ENCODE data around the gene B4GALT1.

DNA sequence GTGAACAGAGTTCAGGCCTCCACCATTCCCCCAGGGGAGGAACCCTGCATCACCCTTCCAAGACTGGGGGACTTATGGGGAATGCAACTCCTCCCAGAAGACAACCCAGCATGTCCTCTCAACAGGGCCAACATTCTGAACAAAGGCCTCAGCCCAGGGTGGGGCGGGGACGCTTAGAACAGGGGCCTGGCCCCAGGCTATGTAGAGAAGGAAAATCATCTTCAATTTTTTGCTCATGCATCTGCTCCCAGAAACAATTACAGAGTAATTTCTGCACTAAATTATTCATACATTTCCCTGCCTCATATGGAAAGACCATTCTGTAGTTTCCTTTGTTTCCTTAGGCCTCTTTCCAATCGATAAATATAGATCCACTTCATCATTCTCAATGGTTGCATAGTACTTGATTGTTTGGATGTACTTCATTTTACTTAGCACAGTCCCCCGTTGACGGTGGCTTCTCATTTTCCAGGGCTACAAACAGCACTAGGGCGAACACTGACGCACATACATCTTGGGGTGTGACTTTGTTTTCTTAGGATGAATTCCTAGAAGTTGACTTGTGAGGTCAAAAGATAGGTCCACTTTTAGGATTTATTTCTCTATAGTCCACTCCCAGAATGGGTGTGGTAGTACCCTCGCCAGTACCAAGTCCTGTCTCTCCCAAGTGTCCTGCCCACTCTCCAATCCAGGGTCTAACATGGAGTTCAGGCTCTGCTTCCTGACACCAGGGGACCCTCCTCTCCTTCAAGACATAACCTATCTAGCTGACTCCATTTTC lies 63.4 kb downstream of the B4GALT1 start:
- TF ChIP-seq POLR2A (IDR thresholded peaks at IDR 0.05), result no peak
- TF ChIP-seq, protein P1, sequence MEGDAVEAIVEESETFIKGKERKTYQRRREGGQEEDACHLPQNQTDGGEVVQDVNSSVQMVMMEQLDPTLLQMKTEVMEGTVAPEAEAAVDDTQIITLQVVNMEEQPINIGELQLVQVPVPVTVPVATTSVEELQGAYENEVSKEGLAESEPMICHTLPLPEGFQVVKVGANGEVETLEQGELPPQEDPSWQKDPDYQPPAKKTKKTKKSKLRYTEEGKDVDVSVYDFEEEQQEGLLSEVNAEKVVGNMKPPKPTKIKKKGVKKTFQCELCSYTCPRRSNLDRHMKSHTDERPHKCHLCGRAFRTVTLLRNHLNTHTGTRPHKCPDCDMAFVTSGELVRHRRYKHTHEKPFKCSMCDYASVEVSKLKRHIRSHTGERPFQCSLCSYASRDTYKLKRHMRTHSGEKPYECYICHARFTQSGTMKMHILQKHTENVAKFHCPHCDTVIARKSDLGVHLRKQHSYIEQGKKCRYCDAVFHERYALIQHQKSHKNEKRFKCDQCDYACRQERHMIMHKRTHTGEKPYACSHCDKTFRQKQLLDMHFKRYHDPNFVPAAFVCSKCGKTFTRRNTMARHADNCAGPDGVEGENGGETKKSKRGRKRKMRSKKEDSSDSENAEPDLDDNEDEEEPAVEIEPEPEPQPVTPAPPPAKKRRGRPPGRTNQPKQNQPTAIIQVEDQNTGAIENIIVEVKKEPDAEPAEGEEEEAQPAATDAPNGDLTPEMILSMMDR (IDR thresholded peaks at IDR 0.05), result no peak

Measured in uterus (tissue), 2 donors.